GM18909 (cell line): ENCODE data around the gene OCA2.
"Not testable (repeated sequence)": the region's sequence is repeated elsewhere in the genome, so short reads cannot be mapped to it uniquely, and the experiment has no call there.

Experiments
- ATAC-seq: cut with Tn5 transposase; IDR thresholded peaks from one replicate; pipeline ENCODE4 v1.9.1; 2021; ENCODE audit warnings: mild to moderate bottlenecking; ENCODE audit not compliant: unreplicated experiment, poor library complexity

Gene OCA2

DNA sequence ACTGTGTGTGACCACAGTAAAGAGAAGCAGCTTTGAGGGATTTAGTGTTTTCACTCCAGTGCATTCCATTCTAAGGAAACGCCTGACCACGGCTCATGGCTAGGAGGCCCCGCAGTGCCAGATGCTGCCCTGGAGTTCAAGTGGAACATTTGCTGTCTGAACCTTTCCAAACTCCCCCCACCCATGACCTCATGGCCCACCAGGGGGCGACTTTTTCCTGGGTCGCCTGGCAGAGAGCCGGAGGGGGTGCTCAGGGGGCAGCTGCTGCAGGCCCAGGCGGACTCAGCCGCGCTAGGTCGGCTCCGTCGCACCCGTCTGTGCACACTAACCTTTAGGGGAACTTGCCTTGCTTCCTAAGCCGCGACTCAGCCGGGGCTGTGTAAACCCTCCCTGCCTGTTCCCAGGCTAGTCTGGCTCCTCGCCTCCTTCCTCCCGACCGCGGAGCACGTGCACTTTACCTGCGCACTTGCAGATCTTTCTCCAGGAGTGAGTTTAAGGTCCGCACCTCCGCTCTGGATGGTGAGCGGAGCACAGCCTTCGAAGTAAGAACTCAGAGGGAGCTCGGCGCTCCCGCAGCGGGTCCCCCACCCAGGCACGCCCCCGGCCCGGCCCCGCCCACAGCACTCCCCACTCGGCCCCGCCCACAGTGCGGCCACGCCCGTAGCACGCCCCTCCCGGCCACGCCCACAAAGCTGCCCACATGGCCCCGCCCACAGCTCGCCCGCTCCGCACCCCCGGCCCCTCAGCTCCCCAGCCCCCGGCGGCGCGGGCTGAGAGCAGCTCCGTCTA lies at the start of gene OCA2:
OCA2 (minus strand) TSS at position 550 of the 789 bp plus-strand sequence. CDS start 17,441 bp downstream, outside the sequence.
- no peak for ATAC-seq

DNA sequence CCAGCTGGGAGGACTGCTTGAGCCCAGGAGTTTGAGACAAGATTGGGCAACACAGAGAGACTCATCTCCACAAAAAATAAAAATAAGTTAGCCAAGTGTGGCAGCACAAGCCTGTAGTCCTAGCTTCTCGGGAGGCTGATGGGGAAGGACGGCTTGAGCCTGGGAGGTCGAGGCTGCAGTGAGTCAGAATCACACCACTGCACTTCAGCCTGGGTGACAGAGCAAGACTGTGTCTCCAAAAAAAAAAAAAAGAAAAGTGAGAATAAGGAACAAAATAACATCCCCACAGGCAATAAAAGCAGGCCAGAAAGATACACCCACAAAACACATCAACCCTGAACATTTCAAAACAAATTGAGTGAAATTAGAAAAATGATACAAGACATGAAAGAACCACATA lies 48.7 kb upstream of the OCA2 start:
- ATAC-seq = no peak

DNA sequence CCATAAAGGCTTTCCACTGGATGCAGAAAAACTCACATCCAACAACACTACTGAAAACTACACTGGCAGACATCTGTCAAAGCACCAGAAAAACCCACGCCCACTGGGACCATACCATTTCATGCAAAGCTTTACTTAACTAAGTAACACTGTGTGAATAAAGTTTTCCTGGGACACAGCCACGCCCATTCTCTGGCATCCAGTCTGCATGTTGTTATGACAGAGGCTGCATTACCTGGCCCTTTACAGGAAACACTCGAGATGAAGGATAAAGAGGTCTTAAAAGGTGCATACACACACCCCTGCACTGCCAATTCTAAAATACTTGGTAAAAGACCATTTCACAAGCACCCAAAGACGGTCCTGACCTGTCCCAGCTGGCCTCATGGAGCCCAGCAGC lies 46.3 kb upstream of the OCA2 start:
- not testable (repeated sequence) for ATAC-seq

DNA sequence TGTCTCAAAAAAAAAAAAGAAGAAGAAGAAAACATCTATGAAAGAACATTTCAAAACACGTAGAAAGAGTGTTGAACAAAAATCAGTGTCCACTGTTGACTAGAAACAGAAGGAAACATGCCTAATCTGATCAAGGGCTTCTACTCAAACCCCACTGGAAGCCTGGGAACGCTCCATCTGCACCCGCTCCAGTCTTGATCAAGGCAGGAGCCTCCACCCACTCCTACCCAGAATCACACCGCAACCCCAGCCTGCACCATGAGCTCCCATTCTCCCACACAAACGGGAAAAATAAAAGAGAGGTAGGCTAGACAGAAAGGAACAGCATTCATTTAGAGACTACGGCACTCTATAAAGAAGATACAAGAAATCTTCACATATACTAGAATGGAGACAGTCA lies 40.9 kb upstream of the OCA2 start:
- no peak for ATAC-seq

DNA sequence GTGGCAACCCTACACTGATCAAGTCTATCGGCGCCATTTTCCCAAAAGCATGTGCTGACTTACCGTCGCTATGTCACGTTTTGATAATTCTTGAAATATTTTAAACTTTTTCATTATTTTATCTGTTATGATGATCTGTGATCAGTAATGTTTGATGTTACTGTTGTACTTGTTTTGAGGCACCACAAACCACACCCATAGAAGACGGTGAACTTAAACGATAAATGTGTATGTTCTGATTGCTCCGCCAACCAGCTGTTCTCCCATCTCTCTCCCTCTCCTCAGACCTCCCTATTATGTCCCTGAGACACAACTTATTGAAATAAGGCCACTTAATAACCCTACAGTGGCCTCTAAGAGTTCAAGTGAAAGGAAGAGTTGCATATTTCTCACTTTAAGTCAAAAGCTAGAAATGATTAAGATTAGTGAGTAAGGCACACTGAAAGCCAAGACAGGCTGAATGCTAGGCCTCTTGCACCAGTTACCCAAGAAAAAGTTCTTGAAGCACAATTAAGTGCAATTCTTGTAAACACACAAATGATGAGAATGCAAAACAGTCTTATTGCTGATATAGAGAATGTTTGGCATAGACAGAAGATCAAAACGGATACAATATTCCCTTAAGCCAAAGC lies 38.4 kb upstream of the OCA2 start:
- ATAC-seq = not testable (repeated sequence)

DNA sequence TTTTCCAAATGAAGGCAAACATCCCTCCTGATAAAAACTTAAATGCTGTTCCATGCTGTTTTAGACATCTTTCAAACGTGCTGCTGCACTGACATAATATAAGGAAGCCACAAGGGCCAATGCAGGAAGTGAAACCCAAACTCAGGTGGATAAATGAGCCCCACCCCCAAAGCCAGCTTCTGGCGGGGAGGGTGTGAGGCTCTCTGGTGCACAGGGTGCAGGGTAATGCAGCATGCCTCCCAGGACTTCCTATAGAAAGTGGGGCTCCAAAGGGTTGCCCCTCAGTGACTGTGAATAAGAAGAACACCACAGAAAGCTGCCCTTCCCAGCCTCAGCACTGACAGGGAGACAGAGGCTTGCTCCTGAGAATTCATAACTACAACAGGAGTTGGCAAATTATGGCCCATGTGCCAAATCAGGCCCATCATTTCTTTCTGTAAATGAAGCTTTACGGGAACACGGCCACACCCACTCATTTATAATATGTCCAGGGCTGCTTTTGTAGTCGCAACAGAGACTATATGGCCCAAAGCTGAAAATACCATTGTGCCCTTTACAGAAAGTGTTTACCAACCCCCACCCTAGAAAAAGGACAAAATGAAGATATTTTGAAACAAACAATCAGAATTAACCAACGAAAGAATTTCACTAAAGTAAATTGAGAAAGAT lies 37.3 kb upstream of the OCA2 start:
- ATAC-seq = peak; percentile 100

DNA sequence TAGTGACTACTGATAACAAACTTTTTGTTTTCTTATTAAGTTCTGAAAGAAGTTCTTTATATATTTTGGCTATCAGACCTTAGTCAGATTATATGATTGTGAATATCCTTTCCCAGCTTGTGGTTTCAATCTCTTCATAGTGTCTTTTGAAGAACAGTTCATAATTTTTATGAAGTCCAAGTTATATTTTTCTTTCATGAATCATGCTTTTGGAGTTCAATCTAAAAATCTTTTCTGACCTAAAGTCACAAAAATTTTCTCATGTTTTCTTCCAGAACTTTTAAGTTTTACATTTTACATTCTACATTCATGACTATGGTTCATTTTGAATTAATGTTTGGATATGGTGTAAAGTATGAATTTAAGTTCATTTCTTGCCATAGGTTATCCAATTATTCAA lies 34.2 kb upstream of the OCA2 start:
- no peak for ATAC-seq

DNA sequence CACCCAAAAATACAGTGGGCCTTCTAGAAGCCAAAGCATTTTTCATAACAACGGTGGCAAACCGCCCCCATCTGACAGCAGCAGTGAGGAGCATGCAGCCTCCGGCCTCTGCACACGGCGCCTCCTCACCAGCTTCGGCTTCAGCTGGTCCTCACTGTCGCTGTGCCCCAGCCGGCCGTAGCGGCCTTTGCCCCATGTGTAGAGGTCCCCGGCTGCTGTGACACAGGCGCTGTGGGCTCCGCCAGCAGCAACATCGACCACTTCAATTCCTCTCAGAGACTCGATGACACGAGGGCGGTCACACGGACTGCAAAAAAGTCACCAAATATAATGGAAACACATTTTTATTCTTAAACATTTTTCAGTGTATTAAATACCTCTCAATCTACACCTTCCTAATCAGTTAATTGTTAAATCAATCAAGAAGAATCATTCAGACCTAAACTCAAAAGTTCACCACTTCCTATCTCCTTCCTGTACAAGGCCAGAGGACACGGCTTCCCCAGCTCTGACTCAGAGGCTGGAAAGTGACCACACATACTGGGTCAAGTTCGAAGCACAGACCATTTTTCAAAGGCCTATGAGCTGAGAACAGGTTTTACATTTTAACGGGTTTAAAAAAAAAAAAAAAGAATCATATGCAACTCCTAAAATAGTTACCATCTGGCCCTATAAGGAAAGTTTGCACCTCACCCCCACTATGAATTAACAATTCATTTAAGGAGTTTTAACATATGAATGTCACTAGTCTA lies 33.6 kb upstream of the OCA2 start:
- ATAC-seq = no peak

DNA sequence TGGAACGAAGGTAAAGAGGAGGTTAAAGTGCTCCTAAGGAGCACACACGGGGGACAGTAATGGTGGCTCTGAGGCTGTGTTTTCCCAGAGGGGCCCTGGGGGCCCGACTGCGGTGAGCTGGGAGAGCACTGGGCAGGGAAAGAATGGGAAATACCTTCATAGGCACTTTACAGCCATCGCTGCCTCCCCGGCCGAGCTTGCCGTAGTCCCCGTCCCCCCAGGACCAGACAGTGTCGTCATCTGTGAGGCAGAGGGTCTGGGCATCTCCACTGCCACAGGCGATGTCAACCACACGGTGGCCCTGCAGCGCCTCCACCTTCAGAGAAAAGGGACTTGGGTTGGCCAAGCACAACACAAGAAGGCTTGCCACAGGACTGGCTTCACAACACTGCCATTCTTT lies 32.8 kb upstream of the OCA2 start:
- ATAC-seq = no peak

DNA sequence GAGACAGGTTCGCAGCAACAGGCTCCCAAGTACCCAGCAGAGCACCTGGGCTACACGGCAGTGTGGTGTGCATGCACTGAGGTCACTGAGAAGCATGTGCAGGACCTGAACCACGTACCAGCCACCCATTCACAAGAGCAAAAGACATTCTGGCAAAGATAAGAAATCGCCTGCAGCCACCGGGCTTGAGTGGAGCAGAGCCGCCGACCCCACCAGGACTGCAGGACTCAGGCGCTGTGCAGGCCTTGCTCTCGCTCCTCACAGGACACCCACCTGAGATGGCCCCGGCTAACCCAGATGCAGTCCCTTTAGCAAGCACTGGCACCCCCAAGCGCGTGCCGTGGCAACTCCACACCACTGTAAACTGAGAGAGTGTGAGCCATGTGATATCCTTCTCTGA lies 32.3 kb upstream of the OCA2 start:
- no peak for ATAC-seq

DNA sequence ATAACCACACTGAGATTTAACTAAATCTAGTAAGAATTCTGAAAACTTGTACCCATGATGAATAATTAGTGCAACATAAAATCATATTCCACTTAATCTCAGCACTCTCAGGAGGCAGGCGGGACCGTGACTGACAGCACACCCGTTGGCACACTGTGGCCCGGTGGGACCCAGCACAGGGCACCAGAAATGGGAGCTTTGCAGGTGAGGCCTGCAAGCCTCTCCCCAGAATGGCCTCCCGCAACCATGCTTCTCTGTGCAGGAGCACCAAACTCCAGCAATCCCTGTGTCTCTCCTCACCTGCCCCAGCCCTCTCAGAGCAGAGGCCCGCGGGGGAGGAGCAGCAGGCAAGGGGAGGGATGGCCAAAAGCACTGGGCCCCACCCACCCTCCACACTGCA lies 31.5 kb upstream of the OCA2 start:
- ATAC-seq = no peak

DNA sequence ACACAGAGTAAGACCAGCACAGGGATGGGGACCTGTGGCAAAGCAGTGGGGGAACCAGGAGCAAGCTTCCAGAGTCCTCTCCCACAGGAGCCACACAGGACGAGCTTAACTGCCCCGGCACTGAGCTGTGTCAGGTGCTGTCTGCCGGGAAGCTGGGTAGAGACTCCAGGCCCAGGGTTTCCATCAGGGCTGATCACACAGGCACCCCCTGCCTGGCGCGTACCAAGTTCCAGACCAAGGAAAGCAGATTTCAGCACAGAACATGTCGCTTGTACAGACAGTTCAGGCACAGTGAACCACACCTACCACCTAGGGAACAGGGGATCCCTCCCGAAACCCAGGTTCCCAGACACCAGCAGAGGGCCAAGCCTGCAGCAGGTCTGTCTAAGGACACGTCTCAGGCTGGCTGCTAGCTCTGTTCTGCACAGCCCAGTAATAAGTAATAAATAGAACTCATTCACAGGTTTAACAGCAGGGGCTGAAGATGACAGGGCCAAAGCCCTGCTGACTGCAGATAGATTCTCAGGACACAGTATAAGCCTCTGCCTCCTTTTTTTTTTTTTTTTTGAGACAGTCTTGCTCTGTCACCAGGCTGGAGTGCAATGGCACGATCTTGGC lies 30.2 kb upstream of the OCA2 start:
- ATAC-seq = no peak

DNA sequence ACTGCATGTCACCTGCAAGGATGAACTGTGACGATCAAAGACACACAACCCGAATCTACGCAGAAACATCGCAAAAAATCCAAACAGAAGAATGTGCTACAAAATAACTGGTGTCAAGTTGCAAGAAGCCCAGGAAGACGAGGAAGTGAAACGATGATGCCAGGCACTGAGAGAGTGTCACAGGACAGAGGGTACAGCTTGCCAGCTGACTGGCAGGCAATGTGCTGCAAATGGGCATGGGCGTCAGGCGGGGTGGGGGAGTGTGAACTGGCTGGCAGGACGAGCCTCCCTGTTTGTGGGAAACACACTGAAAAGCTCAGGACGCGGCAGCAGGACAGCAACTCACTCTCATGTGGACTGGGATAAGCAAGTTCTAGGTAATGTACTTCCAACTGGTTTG lies 28.9 kb upstream of the OCA2 start:
- ATAC-seq = no peak

DNA sequence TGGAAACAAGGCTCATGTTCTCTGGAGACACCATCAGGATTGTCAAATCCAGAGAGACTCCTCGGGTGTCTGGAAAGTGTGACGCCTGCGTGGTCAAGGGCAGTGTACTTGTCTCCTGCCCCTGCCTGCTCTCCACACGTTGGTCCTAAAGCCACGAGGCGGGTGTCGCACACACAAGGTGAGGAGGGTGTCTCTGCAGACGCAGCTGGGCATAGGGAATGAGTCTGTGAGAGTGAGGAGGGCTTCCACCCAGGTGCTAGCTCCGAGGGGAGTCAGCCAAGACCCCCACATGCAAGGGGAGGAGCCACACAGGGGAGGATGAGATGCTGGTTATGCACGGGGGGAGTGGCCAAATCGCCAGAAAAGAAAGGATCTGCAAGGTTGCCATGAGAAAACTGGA lies 27.9 kb upstream of the OCA2 start:
- no peak for ATAC-seq

DNA sequence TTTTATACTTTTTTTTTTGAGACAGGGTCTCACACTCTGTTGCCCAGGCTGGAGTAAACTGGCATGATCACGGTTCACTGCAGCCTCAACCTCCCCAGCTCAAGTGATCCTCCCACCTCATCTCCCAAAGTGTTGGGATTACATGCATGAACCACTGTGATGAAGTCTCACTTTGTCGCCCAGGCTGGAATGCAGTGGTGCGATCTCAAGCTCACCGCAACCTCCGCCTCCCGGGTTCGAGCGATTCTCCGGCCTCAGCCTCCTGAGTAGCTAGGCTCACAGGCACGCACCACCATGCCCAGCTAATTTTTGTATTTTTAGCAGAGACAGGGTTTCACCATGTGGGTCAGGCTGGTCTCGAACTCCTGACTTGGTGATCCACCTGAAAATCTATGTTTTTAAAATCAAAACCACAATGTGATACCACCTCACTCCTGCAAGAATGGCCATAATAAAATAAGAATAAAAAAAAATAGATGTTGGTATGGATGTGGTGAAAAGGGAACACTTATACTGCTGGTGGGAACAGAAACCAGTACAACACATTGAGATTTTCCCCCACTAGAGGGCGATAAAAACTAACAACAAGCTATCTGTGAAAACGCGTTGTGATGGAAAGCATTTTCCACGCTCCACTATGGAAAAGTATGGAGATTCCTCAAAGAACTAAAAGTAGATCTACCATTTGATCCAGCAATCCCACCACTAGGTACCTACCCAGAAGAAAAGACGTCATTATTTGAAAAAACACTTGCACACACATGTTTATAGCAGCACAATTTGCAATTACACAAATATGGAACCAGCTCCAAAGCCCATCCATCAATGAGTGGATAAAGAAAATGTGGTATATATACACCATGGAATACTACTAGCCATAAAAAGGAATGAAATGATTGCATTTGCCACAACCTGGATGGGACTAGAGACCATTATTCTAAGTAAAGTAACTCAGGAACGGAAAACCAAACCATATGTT lies 26.8 kb upstream of the OCA2 start:
- ATAC-seq = no peak

DNA sequence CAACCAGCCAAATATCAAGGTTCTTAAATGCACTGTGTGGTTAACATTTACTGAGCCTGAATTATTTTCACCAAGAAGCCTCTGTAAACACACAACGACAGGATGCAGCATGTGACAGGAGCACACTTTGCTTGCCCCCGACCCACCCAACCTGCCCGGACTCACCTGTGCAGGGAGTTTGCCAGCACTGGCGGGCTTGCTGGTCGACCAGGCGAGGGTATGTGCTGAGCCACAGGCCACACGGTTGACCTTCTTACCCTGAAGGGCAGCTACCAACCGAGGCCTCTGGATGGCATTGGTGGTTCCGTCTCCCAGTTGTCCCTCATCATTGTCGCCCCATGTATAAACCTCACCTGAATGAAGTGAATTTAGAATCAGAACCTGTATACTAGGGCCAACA lies 25.7 kb upstream of the OCA2 start:
- no peak for ATAC-seq

DNA sequence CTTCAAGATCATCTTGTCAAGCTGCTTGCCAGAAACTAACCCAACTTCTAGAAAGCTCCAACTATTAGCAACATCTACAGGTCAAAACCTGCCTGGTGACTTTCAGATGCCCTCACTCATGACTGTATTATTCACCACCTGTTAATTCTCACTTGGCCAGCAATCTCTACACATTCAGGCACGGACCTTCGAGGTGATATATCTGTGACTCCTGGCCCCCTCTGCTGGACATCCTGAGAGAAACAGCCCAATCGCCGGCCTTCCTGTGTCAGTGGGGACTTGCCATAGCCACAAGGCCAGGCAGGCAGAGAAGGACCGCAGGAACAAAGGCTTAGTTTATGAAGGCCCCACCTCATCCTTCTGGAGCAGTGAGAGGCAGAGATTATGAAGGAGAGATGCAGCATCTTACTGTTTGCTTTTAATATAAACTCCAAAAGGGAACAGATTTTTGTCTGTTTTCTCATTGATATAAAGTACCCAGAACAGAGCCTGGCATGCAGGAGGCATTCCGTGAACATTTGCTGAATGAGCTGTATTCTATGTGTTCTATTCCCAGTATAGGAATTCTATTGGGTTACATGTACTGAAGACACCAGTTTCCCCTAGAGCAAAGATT lies 24.4 kb upstream of the OCA2 start:
- ATAC-seq = peak; percentile 69

DNA sequence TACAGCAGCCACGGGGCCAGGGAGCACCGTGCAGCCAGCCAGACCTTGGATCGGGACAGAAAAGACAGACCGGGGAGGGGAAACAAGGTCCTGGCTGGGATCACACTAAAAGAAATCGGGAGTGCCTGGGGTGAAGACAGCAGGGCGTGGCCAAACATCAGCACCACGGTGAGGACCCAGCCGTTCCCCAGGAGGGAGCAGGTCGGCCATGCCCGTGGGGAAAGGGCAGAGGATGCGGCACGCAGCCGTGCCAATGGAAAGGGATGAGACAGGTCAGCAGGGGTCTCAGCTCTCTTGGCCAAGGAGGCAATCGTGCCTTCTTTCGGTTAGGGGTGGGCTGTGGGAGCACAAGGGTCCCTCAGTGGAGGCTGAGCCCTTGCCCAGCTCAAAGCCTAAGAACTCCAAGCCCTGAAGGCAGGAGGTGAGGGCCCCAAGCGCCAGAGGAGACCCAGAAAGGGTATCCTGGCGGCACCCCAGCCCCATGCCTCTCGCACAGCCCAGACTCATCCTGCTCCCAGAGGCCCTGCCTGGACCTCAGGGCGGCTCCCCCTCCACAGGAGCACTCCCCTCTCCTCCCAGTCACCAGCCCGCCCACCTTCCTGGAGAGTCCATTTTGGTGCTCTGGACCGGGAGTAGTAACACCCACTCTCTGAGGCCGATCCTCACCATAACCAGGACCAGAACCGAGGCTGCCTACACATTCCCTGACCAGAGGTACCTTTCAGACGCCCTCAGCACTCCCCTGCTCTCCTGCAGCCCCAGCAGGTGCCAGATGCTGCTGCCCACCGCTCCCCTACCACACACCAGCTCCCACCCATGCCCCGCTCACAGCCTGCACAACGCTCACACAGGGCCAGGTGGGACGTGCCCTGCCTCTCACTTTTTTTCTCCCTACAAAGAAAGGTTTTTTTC lies 23.2 kb upstream of the OCA2 start:
- ATAC-seq = no peak
